HCT116 (cell line): Measurements from ENCODE around the gene PCDHGA4. TPM values are rescaled to one million over a fixed set of nuclear protein-coding genes. Genes with fewer than 3 reads are reported as not detected.
"Not testable (repeated sequence)": the region's sequence is repeated elsewhere in the genome, so short reads cannot be mapped to it uniquely, and the experiment has no call there.

Experiments used
- ATAC-seq: fragments of 200-7000 bp; cut with Tn5 transposase; 2 replicates; pipeline ENCODE4 v1.9.1; 2020; ENCODE audit warnings: mild to moderate bottlenecking, moderate library complexity
- BruUV-seq: library from RNA; stranded (reverse); fragments of 400-500 nt; replicated peaks from 2 replicates; lab custom pipeline; 2021; lab: Mats Ljungman, UMichigan
- CTCF ChIA-PET: fragments of 300-600 bp; sonication (Branson Sonifier 250); formaldehyde crosslinking; loops from one replicate; lab custom pipeline; 2021; ENCODE audit warnings: antibody characterized with exemption; lab: Charles Lee
- POLR2A ChIA-PET: fragments of 300-600, 350-600 bp; sonication (Branson Sonifier 250); formaldehyde crosslinking; loops from one replicate; lab custom pipeline; 2021; ENCODE audit warnings: antibody characterized with exemption; lab: Charles Lee
- RAD21 ChIA-PET, 2 experiments: fragments of 300-600 bp; sonication (Branson Sonifier 250); formaldehyde crosslinking; loops; one replicate each; lab custom pipeline; 2023; ENCODE audit warnings: low total read pairs in 2 of 2; ENCODE audit not compliant: uncharacterized antibody in 2 of 2, unreplicated experiment in 2 of 2, low non-redundant PET in 1 of 2; lab: Charles Lee
- DNase-seq: peaks from one replicate; pipeline ENCODE4 v3.0.0-alpha.2; 2010; ENCODE audit warnings: low read depth, low spot score
- H2AFZ ChIP-seq: fragments of 200-600 bp; shearing (Covaris generic), sonication (generic); 2 replicates; pipeline ENCODE4 v1.6.1; 2017; ENCODE audit warnings: low read depth, mixed run types, mixed read lengths, antibody characterized with exemption, low read length; ENCODE audit not compliant: poor library complexity, severe bottlenecking
- H3K27ac ChIP-seq: 2 replicates; pipeline ENCODE4 v1.5.1; 2012; ENCODE audit warnings: low read depth, low read length
- H3K27me3 ChIP-seq: fragments of 200-600 bp; sonication (generic); 2 replicates; pipeline ENCODE4 v1.6.1; 2016; ENCODE audit warnings: mixed run types, low read length, mixed read lengths; ENCODE audit not compliant: insufficient read depth
- H3K36me3 ChIP-seq, 2 experiments: fragments of 200-500 bp in 1 of 2; fragments of 200-600 bp in 1 of 2; sonication (Bioruptor generic) in 1 of 2; sonication (generic) in 1 of 2; 2 replicates each; pipeline versions ENCODE4 v1.5.1 to v1.6.1; 2014 to 2016; ENCODE audit warnings: low read length in 2 of 2, inconsistent platforms in 1 of 2, mixed read lengths in 1 of 2, mixed run types in 1 of 2; ENCODE audit not compliant: insufficient read depth in 2 of 2, control insufficient read depth in 1 of 2
- H3K4me1 ChIP-seq, 2 experiments: fragments of 200-600 bp in 1 of 2; sonication (generic) in 1 of 2; 2 replicates each; pipeline versions ENCODE4 v1.5.1 to v1.6.1; 2012 to 2017; ENCODE audit warnings: low read length in 2 of 2, inconsistent platforms in 1 of 2, mild to moderate bottlenecking in 1 of 2, mixed read lengths in 1 of 2, mixed run types in 1 of 2, moderate library complexity in 1 of 2; ENCODE audit not compliant: insufficient read depth in 2 of 2, control insufficient read depth in 1 of 2
- H3K4me2 ChIP-seq: fragments of 200-600 bp; sonication (generic); 2 replicates; pipeline ENCODE4 v1.6.1; 2017; ENCODE audit warnings: mixed run types, low read length, mixed read lengths
- H3K4me3 ChIP-seq, 2 experiments: fragments of 200-600 bp in 1 of 2; sonication (generic) in 1 of 2; replicated peaks in 1 of 2; 2 replicates each; pipeline ENCODE4 v1.5.1; 2011 to 2016; ENCODE audit warnings: low read length in 2 of 2, control low read depth in 1 of 2, low read depth in 1 of 2, mild to moderate bottlenecking in 1 of 2, mixed read lengths in 1 of 2, mixed run types in 1 of 2
- H3K79me2 ChIP-seq: fragments of 200-600 bp; sonication (generic); 2 replicates; pipeline ENCODE4 v1.6.1; 2017; ENCODE audit warnings: mild to moderate bottlenecking, mixed run types, low read length, moderate library complexity, mixed read lengths; ENCODE audit not compliant: insufficient read depth
- H3K9ac ChIP-seq: fragments of 200-600 bp; sonication (generic); 2 replicates; pipeline ENCODE4 v1.6.1; 2016; ENCODE audit warnings: low read length, mixed read lengths
- H3K9me2 ChIP-seq: fragments of 200-600 bp; sonication (generic), shearing (Covaris generic); 2 replicates; pipeline ENCODE4 v1.6.1; 2017; ENCODE audit warnings: mixed run types, mild to moderate bottlenecking, moderate library complexity; ENCODE audit not compliant: insufficient read depth
- H3K9me3 ChIP-seq, 2 experiments: fragments of 200-500 bp in 1 of 2; fragments of 200-600 bp in 1 of 2; sonication (Bioruptor generic) in 1 of 2; sonication (generic) in 1 of 2; 2 replicates each; pipeline ENCODE4 v1.6.1; 2014 to 2017; ENCODE audit warnings: low read length in 2 of 2, mixed read lengths in 2 of 2, inconsistent platforms in 1 of 2, low read depth in 1 of 2, mild to moderate bottlenecking in 1 of 2, mixed run types in 1 of 2, moderate library complexity in 1 of 2; ENCODE audit not compliant: control insufficient read depth in 1 of 2, insufficient read depth in 1 of 2
- H4K20me1 ChIP-seq: fragments of 200-600 bp; sonication (generic), shearing (Covaris generic); 2 replicates; pipeline ENCODE4 v1.6.1; 2017; ENCODE audit warnings: mixed run types, mild to moderate bottlenecking, moderate library complexity; ENCODE audit not compliant: insufficient read depth
- CEBPB ChIP-seq: IDR thresholded peaks from 2 replicates; pipeline ENCODE4 v1.6.1; 2012; ENCODE audit warnings: low read depth
- CTCF ChIP-seq, 3 experiments: fragments of 200-600 bp in 1 of 3; sonication (generic) in 1 of 3; IDR thresholded peaks in 2 of 3; conservative IDR thresholded peaks in 1 of 3; 2 replicates each; pipeline ENCODE4 v1.5.1; 2012 to 2017; ENCODE audit warnings: low read depth in 2 of 3, low read length in 2 of 3, antibody characterized with exemption in 1 of 3, borderline replicate concordance in 1 of 3, control low read depth in 1 of 3, mild to moderate bottlenecking in 1 of 3, mixed read lengths in 1 of 3, mixed run types in 1 of 3, moderate library complexity in 1 of 3; ENCODE audit not compliant: insufficient read depth in 1 of 3
- RAD21 ChIP-seq: IDR thresholded peaks from 2 replicates; pipeline ENCODE4 v1.6.1; 2012; ENCODE audit warnings: low read depth, mild to moderate bottlenecking
- TCF7L2 ChIP-seq: IDR thresholded peaks from 2 replicates; pipeline ENCODE4 v1.7.0; 2011; ENCODE audit warnings: borderline replicate concordance, inconsistent platforms; ENCODE audit not compliant: insufficient read depth, insufficient read length; ENCODE audit errors: extremely low read depth
- intact Hi-C: fragments of 100-400 bp; cut with micrococcal nuclease; formaldehyde crosslinking; loops from 2 replicates; pipeline ENCODE4 v1.10.0; 2022
- total RNA-seq: library from RNA; stranded (reverse); gene quantifications from one replicate; pipeline ENCODE4 v1.2.1, GENCODE V29; 2021; ENCODE audit not compliant: unreplicated experiment

Gene PCDHGA4
- total RNA-seq, 1 experiment from 2014 or later, result not detected

DNA sequence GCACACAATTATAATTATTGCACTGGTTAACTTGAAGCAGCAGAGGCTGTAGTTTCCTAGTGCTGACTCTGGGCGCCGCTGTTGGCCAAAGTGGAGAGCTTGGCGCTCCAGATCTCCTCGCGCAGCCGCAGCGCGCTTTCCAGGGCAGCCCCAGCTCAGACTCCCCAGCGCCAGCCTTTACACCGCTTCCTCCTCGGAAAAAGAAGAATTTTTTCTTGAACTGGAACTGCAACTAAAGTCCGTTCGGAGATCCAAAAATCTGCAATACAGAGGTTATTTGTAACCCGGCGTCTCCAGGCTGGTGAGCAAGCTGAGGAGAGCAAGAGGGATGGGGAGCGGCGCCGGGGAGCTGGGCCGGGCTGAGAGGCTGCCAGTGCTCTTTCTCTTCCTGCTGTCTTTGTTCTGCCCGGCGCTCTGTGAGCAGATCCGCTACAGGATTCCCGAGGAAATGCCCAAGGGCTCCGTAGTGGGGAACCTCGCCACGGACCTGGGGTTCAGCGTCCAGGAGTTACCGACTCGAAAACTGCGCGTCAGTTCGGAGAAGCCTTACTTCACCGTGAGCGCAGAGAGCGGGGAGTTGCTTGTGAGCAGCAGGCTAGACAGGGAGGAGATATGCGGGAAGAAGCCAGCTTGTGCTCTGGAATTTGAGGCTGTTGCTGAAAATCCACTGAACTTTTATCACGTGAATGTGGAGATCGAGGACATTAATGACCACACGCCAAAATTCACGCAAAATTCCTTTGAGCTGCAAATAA, 32.9 kb downstream of the PCDHGA4 start, which contains the start of gene PCDHGB4:
Gene PCDHGB4, plus strand, starts transcription at position 142 of the 755 bp plus-strand sequence. Its CDS starts 187 bp downstream, at position 329.
- H2AFZ ChIP-seq, H3K4me1 ChIP-seq, H4K20me1 ChIP-seq, H3K27ac ChIP-seq, H3K4me2 ChIP-seq, H3K4me3 ChIP-seq, DNase-seq, H3K79me2 ChIP-seq, POLR2A ChIA-PET, H3K9ac ChIP-seq, BruUV-seq, H3K27me3 ChIP-seq, RAD21 ChIA-PET, CTCF ChIA-PET, H3K9me2 ChIP-seq, H3K36me3 ChIP-seq, ATAC-seq, H3K9me3 ChIP-seq: not testable (repeated sequence)
- TF ChIP-seq RAD21, result 0 out of 2 replicates have a peak, but pooled peaks have one; percentile 6
- TF ChIP-seq, all 23 proteins: peak for 1; not testable (repeated sequence) for 22
- intact Hi-C loops, result not testable (repeated sequence)

- intact Hi-C loops, result no loop called here
- ChIA-PET CTCF (no interaction called here), POLR2A (no interaction called here), RAD21 (no interaction called here)
- no peaks in the 10 kb centered on the region for H3K9me2 ChIP-seq
- TF ChIP-seq TCF7L2 (no peak), CEBPB (0 out of 2 replicates have a peak, but pooled peaks have one; percentile 27), CTCF (IDR thresholded peaks at IDR 0.05 in 2 of 3, conservative IDR thresholded peaks at IDR 0.05 in 1 of 3; ENCODE audit: borderline replicate concordance in 1 of 3, insufficient read depth in 1 of 3, low read depth in 2 of 3, low read length in 2 of 3) (no peak)
- H3K9me3 ChIP-seq, result no peaks in the 10 kb centered on the region; a peak in 1 of 4 replicates
- H3K36me3 ChIP-seq, result no peaks in the 10 kb centered on the region
- no peaks in the 10 kb centered on the region for H3K79me2 ChIP-seq
- H3K9ac ChIP-seq, result no peak overlapping the region
- no peaks in the 10 kb centered on the region for H3K27me3 ChIP-seq
- no peak overlapping the region for H3K27ac ChIP-seq
- no peaks in the 10 kb centered on the region for H3K4me1 ChIP-seq
- ATAC-seq (no peak), DNase-seq (no peak)
- H3K4me3 ChIP-seq, result no peak overlapping the region
- no TSS peak for BruUV-seq
- no peaks in the 10 kb centered on the region for H4K20me1 ChIP-seq
- no peak overlapping the region for H3K4me2 ChIP-seq
- H2AFZ ChIP-seq, result no peak overlapping the region
Measured at GRCh38 chr5:141388661-141389060, 33.8 kb downstream of the PCDHGA4 start.
